Heart right ventricle (tissue), 16 donors: Measurements from ENCODE around the gene VPS8. TPM values are rescaled to one million over a fixed set of nuclear protein-coding genes. Genes with fewer than 3 reads are reported as not detected.

Experiments used
- ATAC-seq, 8 donors: fragments of 200-7000 bp; cut with Tn5 transposase; one replicate each; pipeline ENCODE4 v1.9.1; 2020; ENCODE audit warnings: mild to moderate bottlenecking in 8 of 8, moderate library complexity in 8 of 8, moderate number of reproducible peaks in 1 of 8
- DNase-seq, 2 donors: peaks; one replicate each; pipeline ENCODE4 v3.0.0-alpha.2; 2020
- H3K27ac ChIP-seq, 10 donors: fragments of 200-600 bp; sonication (generic) in 2 of 10; one replicate each; pipeline versions ENCODE4 v1.5.0 to v1.8.0; 2020 to 2022; ENCODE audit warnings: mild to moderate bottlenecking in 3 of 10
- H3K27me3 ChIP-seq, 7 donors: fragments of 200-600 bp; one replicate each; pipeline ENCODE4 v1.8.0; 2021 to 2022; ENCODE audit warnings: mild to moderate bottlenecking in 2 of 7
- H3K36me3 ChIP-seq, 9 donors: fragments of 200-600 bp; sonication (generic) in 1 of 9; one replicate each; pipeline versions ENCODE4 v1.5.0 to v1.8.0; 2020 to 2022; ENCODE audit warnings: mild to moderate bottlenecking in 2 of 9
- H3K4me1 ChIP-seq, 9 donors: fragments of 200-600 bp; sonication (generic) in 1 of 9; one replicate each; pipeline versions ENCODE4 v1.5.0 to v1.8.0; 2020 to 2022; ENCODE audit warnings: mild to moderate bottlenecking in 4 of 9
- H3K4me3 ChIP-seq, 10 donors: fragments of 200-600 bp; sonication (generic) in 2 of 10; one replicate each; pipeline versions ENCODE4 v1.5.0 to v1.8.0; 2020 to 2022; ENCODE audit warnings: mild to moderate bottlenecking in 7 of 10, moderate library complexity in 2 of 10
- H3K9me3 ChIP-seq, 11 donors: fragments of 200-600 bp in 10 of 11; sonication (generic) in 2 of 11; one replicate each; pipeline versions ENCODE4 v1.5.0 to v1.8.0; 2013 to 2022; ENCODE audit warnings: mild to moderate bottlenecking in 2 of 11, control low read depth in 1 of 11, moderate library complexity in 1 of 11
- CTCF ChIP-seq, 9 donors: fragments of 200-600 bp; sonication (generic) in 2 of 9; IDR thresholded peaks; one replicate each; pipeline versions ENCODE4 v1.5.0 to v1.8.0; 2021 to 2022; ENCODE audit warnings: antibody characterized with exemption in 9 of 9, mild to moderate bottlenecking in 5 of 9, moderate library complexity in 1 of 9
- WGBS, 2 donors: extraction: QIAGEN DNeasy Blood & Tissue Kit; methylation state at CpG; one replicate each; pipeline ENCODE4 v1.1.7; 2013; ENCODE audit warnings: inconsistent platforms in 1 of 2; 5-methylcytosine and 5-hydroxymethylcytosine counted together
- intact Hi-C, 10 donors: fragments of 100-400 bp; cut with DNase I; formaldehyde crosslinking; loops; one replicate each; pipeline versions ENCODE4 v1.11.1 to v1.14.2; 2022
- polyA plus RNA-seq, 2 donors: library from polyadenylated mRNA; stranded (reverse); fragments of 200-250 nt; gene quantifications; one replicate each; pipeline ENCODE4 v1.2.3, GENCODE V29; 2013
- total RNA-seq, 10 donors: library from RNA; stranded (reverse); fragmentation: NEBNext Ultra II Directional in 3 of 10; extraction: Animal tissue kit (Norgen Biotek cat#: 25700) in 3 of 10; gene quantifications; one replicate each; pipeline versions ENCODE4 v1.2.1 to v1.2.4, GENCODE V29; 2021 to 2023
- donor health status: Arrhythmogenic right ventricular cardiomyopathy.
- donor health status: ischemic (EF 13 %, LVEDD 7.1; RV severe dilation, severe dysfunction).
- donor health status: healthy with polysubstance abuse.
- donor health status: DM: no; HTN: yes; CAD: no.
- donor health status: DM: no; HTN: no; CAD: no.
- donor health status: ischemic (EF 25% LVEDD 6.9; RV normal size, moderate dysfunction).
- donor health status: ischemic (EF 25% LVEDD 5.7; RV mildly dilated, moderate dysfunction).
- donor health status: healthy.
- donor health status: DM: yes; HTN: yes; CAD: no.
- donor health status: Ischemic cardiomyopathy.
- donor health status: ischemic (EF 35%, LVEDD 5.7; RV mildly dilated, moderate dysfunction).
- donor health status: nonischemic (EF 11% LVEDD 7.7; RV severe dilation, severe dysfunction).
- donor health status: DM: yes; HTN: yes; CAD: no.
- donor health status: PGD.
- donor health status: ischemic (EF 29% LVEDD 5.4; RV normal size, mild dysfunction).
- donor health status: nonischemic (EF 23%, LVEDD 6.1; RV moderate dilation, normal function).

VPS8 gene
- total and polyA plus RNA-seq, 12 donors, result 11.1 to 123 (median 80.6) TPM

GRCh38 chr3:184802150-184802549, 9.8 kb upstream of the VPS8 start:
- no peak for DNase-seq

GRCh38 chr3:184804801-184805200, 7.2 kb upstream of the VPS8 start:
- H3K4me3 ChIP-seq, result no peak overlapping the region
- WGBS, 2 donors, result 98 to 100% methylated on average over 1 of the region's 1 CpG
- intact Hi-C loops, result no loop called here
- H3K9me3 ChIP-seq, result no peaks in the 10 kb centered on the region
- H3K27ac ChIP-seq, result peak overlapping the region in 3 of 10 donors; percentile 3 to 88 (median 57)
- H3K36me3 ChIP-seq, result no peaks in the 10 kb centered on the region
- peaks cover 0 to 16% (median 7%) of the 10 kb centered on the region in 7 donors for H3K27me3 ChIP-seq
- TF ChIP-seq CTCF (IDR thresholded peaks at IDR 0.05), result no peak
- no peak for ATAC-seq
- no peak for DNase-seq
- H3K4me1 ChIP-seq, result peaks cover 0 to 45% (median 10%) of the 10 kb centered on the region in 9 donors

More at GRCh38 chr3:184802150-184802549, 9.8 kb upstream of the VPS8 start:
- intact Hi-C loops, result no loop called here
- WGBS, 2 donors, result 86 to 97% methylated on average over 4 of the region's 4 CpGs
- H3K27ac ChIP-seq, result no peak overlapping the region
- H3K4me3 ChIP-seq, result no peak overlapping the region
- H3K4me1 ChIP-seq, result peaks cover 0 to 35% (median 10%) of the 10 kb centered on the region in 9 donors
- no peaks in the 10 kb centered on the region for H3K9me3 ChIP-seq
- H3K27me3 ChIP-seq, result peaks cover 0 to 30% (median 7%) of the 10 kb centered on the region in 7 donors
- H3K36me3 ChIP-seq, result no peaks in the 10 kb centered on the region
- TF ChIP-seq CTCF (IDR thresholded peaks at IDR 0.05), result no peak
- no peak for ATAC-seq

GRCh38 chr3:184805351-184806038, 6.5 kb upstream of the VPS8 start:
- ATAC-seq (peak in 4 of 8 donors; percentile 36 to 53 (median 42)), DNase-seq (no peak)
- H3K27me3 ChIP-seq, result peaks cover 0 to 9% (median 1%) of the 10 kb centered on the region in 7 donors
- intact Hi-C loops, result no loop called here
- TF ChIP-seq CTCF (IDR thresholded peaks at IDR 0.05), result no peak
- H3K36me3 ChIP-seq, result no peaks in the 10 kb centered on the region
- peaks cover 0 to 45% (median 10%) of the 10 kb centered on the region in 9 donors for H3K4me1 ChIP-seq
- no peaks in the 10 kb centered on the region for H3K9me3 ChIP-seq
- peak overlapping the region in 1 of 10 donors; percentile 11 for H3K4me3 ChIP-seq
- WGBS, 2 donors, result 56 to 57% methylated on average over 3 of the region's 3 CpGs
- H3K27ac ChIP-seq, result peak overlapping the region in 2 of 10 donors; percentile 57 to 88

GRCh38 chr3:184806567-184807271, 5.2 kb upstream of the VPS8 start:
- Histone ChIP-seq H3K36me3 (no peaks in the 10 kb centered on the region), H3K9me3 (no peaks in the 10 kb centered on the region), H3K4me1 (peaks cover 0 to 53% (median 14%) of the 10 kb centered on the region in 9 donors), H3K27ac (peak overlapping the region in 2 of 10 donors; percentile 6 to 88), H3K27me3 (peaks cover 0 to under 1% (median 0%) of the 10 kb centered on the region in 7 donors), H3K4me3 (no peak overlapping the region)
- peak in 6 of 8 donors; percentile 26 to 70 (median 56) for ATAC-seq
- WGBS, 2 donors, result 75 to 85% methylated on average over 5 of the region's 5 CpGs
- TF ChIP-seq CTCF (IDR thresholded peaks at IDR 0.05), result no peak
- intact Hi-C loops, result no loop called here
- DNase-seq, result no peak
